Ectodermal cell (in vitro differentiated cells): ENCODE results near the gene CD46. TPM values are rescaled to one million over a fixed set of nuclear protein-coding genes. Genes with fewer than 3 reads are reported as not detected.
A peak's percentile ranks its signal among the peaks of the same experiment; 100 is the strongest.
"Not testable (repeated sequence)": the region's sequence is repeated elsewhere in the genome, so short reads cannot be mapped to it uniquely, and the experiment has no call there.

Source experiments
- H3K27ac ChIP-seq: 2 replicates; pipeline ENCODE4 v1.7.0; 2013; ENCODE audit warnings: mild to moderate bottlenecking, low read depth, low read length; ENCODE audit not compliant: insufficient read depth, poor library complexity, severe bottlenecking
- H3K27me3 ChIP-seq: 2 replicates; pipeline ENCODE4 v1.7.0; 2013; ENCODE audit warnings: mild to moderate bottlenecking, low read length; ENCODE audit not compliant: insufficient read depth, control insufficient read depth, poor library complexity, severe bottlenecking
- H3K36me3 ChIP-seq: one replicate; pipeline ENCODE4 v1.7.0; 2013; ENCODE audit warnings: low read length; ENCODE audit not compliant: control insufficient read depth, insufficient read depth
- H3K4me1 ChIP-seq: one replicate; pipeline ENCODE4 v1.7.0; 2013; ENCODE audit warnings: low read length; ENCODE audit not compliant: control insufficient read depth, insufficient read depth
- H3K4me3 ChIP-seq: 2 replicates; pipeline ENCODE4 v1.7.0; 2013; ENCODE audit warnings: low read depth, low read length, control low read depth; ENCODE audit not compliant: insufficient read depth
- H3K9me3 ChIP-seq: 2 replicates; pipeline ENCODE4 v1.7.0; 2013; ENCODE audit warnings: mild to moderate bottlenecking, low read length, moderate library complexity; ENCODE audit not compliant: control insufficient read depth
- WGBS, 2 experiments: methylation state at CpG; one replicate each; pipeline ENCODE4 v1.1.7; 2013; ENCODE audit warnings: missing lambda C conversion rate in 2 of 2; 5-methylcytosine and 5-hydroxymethylcytosine counted together
- polyA plus RNA-seq, 4 experiments: library from polyadenylated mRNA; stranded (reverse); fragments of 50-300 nt; gene quantifications; one replicate each; pipeline ENCODE4 v1.2.3, GENCODE V29; 2013

The CD46 gene
- polyA plus RNA-seq (2013, experiment 1 of 4), result 84.9 TPM
- polyA plus RNA-seq (2013, experiment 2 of 4), result 82.2 TPM
- 73.6 TPM for polyA plus RNA-seq (2013, experiment 3 of 4)
- polyA plus RNA-seq (2013, experiment 4 of 4), result 75.4 TPM

- H3K27ac ChIP-seq, result no peak within 1 kb of the TSS
- peaks cover 10% of the 10 kb centered on the region for H3K4me1 ChIP-seq
- no peaks in the 10 kb centered on the region for H3K27me3 ChIP-seq
- 0 to 1% methylated on average over 55 of the region's 55 CpGs for WGBS, 2 experiments
- H3K9me3 ChIP-seq, result no peaks in the 10 kb centered on the region
- H3K4me3 ChIP-seq, result peak within 1 kb of the TSS; percentile 80
- H3K36me3 ChIP-seq, result no peaks in the 10 kb centered on the region
Measured at GRCh38 chr1:207751790-207752455, at the start of gene CD46. CD46 (plus strand) TSS chr1:207752054; CDS start chr1:207752213, 159 bp downstream.

DNA sequence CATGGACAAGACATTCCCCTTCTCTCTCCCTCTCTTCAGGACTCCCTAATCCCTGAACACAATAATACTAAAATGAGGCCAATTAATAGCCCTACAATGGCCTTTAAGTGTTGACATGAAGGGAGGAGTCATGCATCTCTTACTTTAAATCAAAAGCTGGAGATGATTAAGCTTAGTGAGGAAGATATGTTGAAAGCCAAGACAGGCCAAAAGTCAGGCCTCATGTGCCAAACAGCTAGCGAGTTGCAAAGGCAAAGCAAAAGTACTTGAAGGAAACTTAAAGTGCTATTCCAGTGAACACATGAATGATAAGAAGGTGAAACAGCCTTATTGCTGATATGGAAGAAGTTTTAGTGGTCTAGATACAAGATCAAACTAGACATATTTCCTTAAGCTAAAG lies 49.5 kb upstream of the CD46 start:
- Histone ChIP-seq H3K36me3 (no peaks in the 10 kb centered on the region), H3K4me3 (no peak overlapping the region), H3K27me3 (no peaks in the 10 kb centered on the region), H3K27ac (no peak overlapping the region), H3K9me3 (no peaks in the 10 kb centered on the region), H3K4me1 (no peaks in the 10 kb centered on the region)
- WGBS, 2 experiments, result 89 to 95% methylated on average over 1 of the region's 1 CpG

DNA sequence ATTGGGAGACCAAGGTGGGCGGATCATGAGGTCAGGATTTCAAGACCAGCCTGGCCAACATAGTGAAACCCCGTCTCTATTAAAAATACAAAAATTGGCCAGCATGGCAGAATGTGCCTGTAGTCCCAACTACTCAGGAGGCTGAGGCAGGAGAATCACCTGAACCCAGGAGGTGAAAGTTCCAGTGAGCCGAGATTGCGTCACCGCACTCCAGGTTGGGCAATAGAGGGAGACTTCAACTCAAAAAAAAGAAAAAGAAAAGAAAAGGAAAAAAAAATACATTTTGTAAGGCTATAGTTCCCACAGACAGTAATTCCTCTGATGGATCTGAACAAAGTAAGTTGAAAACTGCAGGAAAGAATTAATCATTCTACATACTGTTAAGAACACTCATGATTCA lies 48.1 kb upstream of the CD46 start:
- WGBS, 2 experiments, result 92 to 96% methylated on average over 5 of the region's 5 CpGs
- no peaks in the 10 kb centered on the region for H3K36me3 ChIP-seq
- H3K4me3 ChIP-seq, result no peak overlapping the region

GRCh38 chr1:207708004-207708403 lies 43.9 kb upstream of the CD46 start:
- WGBS, 2 experiments, result 81 to 89% methylated on average over 3 of the region's 3 CpGs

More for the DNA sequence above, 48.1 kb upstream of the CD46 start:
- H3K4me1 ChIP-seq, result no peaks in the 10 kb centered on the region
- H3K9me3 ChIP-seq, result no peaks in the 10 kb centered on the region
- H3K27me3 ChIP-seq, result no peaks in the 10 kb centered on the region
- no peak overlapping the region for H3K27ac ChIP-seq

DNA sequence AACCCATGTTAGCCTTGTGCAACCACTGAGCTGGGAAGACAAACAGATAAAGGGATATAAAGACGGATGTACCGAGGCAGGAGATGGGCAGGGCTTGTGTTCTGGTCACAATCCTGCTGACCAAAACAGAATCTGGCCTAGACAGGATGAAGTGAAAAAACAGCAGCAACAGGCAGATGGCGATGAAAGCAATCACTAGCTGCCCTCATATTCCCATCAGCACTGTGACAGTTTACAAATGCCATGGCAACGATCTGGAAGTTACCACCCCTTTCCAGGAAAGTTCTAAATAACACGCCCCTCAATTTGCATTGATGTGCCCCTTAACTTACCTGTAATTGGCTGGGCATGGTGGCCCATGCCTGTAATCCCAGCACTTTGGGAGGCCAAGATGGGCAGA lies 40.6 kb upstream of the CD46 start:
- no peaks in the 10 kb centered on the region for H3K4me1 ChIP-seq
- WGBS, 2 experiments, result 88 to 89% methylated on average over 5 of the region's 5 CpGs
- H3K9me3 ChIP-seq, result no peaks in the 10 kb centered on the region
- no peak overlapping the region for H3K4me3 ChIP-seq
- H3K27me3 ChIP-seq, result no peaks in the 10 kb centered on the region
- H3K36me3 ChIP-seq, result no peaks in the 10 kb centered on the region
- H3K27ac ChIP-seq, result no peak overlapping the region

More at GRCh38 chr1:207708004-207708403, 43.9 kb upstream of the CD46 start:
- not testable (repeated sequence) for H3K4me1 ChIP-seq, H3K9me3 ChIP-seq, H3K4me3 ChIP-seq, H3K27ac ChIP-seq, H3K36me3 ChIP-seq, H3K27me3 ChIP-seq

DNA sequence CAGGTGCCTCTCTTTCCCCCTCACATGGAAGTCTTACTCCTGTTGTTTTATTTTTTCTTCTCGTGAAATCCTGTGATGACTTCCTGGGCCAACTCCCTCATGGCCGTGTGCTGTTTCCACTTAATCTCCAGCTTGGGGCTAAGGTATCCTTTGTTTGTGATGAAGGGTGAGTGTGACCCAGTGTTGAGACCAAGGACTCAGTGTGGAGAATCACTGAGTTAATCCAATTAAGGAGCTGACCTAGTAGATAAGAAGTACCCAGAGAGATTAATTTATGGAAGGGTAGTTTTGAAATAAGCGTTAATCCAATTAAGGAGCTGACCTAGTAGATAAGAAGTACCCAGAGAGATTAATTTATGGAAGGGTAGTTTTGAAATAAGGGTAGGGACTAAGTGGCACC lies 39.2 kb upstream of the CD46 start:
- 60 to 65% methylated on average over 3 of the region's 3 CpGs for WGBS, 2 experiments
- not testable (repeated sequence) for H3K27me3 ChIP-seq, H3K9me3 ChIP-seq, H3K36me3 ChIP-seq, H3K4me3 ChIP-seq, H3K27ac ChIP-seq, H3K4me1 ChIP-seq

DNA sequence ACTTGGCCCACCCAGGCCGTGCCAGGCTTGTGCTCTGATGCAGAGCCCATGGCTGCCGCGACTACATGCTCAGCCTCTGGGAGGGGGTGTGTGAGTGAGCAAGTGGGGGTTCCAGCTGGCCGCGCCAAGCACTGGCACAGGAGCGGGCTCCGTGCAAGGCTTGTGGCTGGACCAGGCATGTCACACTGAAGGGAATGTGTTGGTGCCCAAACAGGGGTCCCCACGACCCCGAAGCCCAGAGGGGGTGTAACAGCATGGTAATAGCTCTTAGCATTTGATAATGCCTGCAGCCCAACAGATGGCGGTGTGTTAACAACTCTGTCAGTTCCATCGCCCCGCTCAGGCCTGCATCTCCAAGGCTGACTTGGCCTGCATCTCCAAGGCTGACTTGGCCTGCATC lies 38.3 kb upstream of the CD46 start:
- no peaks in the 10 kb centered on the region for H3K9me3 ChIP-seq
- no peak overlapping the region for H3K27ac ChIP-seq
- no peaks in the 10 kb centered on the region for H3K4me1 ChIP-seq
- WGBS, 2 experiments, result 88% methylated on average over 12 of the region's 12 CpGs
- no peaks in the 10 kb centered on the region for H3K27me3 ChIP-seq
- no peaks in the 10 kb centered on the region for H3K36me3 ChIP-seq
- no peak overlapping the region for H3K4me3 ChIP-seq

DNA sequence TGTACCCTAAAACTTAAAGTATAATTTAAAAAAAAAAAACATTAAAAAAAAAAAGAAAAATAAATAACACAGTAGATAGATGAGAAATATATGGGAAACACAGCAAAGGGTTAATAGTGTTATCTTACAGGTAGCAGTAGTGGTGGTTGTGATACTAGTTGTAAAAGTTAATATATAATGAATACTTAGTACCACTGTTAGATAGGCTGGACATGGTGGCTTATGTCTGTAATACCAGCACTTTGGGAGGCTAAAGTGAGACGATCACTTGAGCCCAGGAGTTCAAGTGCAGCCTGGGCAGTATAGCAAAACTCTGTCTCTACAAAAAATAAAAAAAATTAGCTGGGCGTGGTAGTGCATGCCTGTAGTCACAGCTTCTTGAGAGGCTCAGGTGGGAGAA lies 32.6 kb upstream of the CD46 start:
- H3K27ac ChIP-seq, result no peak overlapping the region
- 91 to 93% methylated on average over 2 of the region's 2 CpGs for WGBS, 2 experiments
- H3K9me3 ChIP-seq, result no peaks in the 10 kb centered on the region
- no peak overlapping the region for H3K4me3 ChIP-seq
- H3K4me1 ChIP-seq, result no peaks in the 10 kb centered on the region
- no peaks in the 10 kb centered on the region for H3K36me3 ChIP-seq
- no peaks in the 10 kb centered on the region for H3K27me3 ChIP-seq

- not testable (repeated sequence) for H3K4me3 ChIP-seq, H3K27me3 ChIP-seq, H3K36me3 ChIP-seq, H3K27ac ChIP-seq, H3K9me3 ChIP-seq, H3K4me1 ChIP-seq
- WGBS, 2 experiments, result 95% methylated on average over 4 of the region's 4 CpGs
Measured at GRCh38 chr1:207728200-207728858, 23.5 kb upstream of the CD46 start.

GRCh38 chr1:207737503-207738157 lies 14.2 kb upstream of the CD46 start:
- H3K36me3 ChIP-seq, H3K4me3 ChIP-seq, H3K27ac ChIP-seq, H3K27me3 ChIP-seq, H3K9me3 ChIP-seq, H3K4me1 ChIP-seq: not testable (repeated sequence)
- WGBS, 2 experiments, result 95% methylated on average over 8 of the region's 8 CpGs
